Measurements from ENCODE around the gene ARHGAP24.

The ARHGAP24 gene

GRCh38 chr4:85474818-85475630 lies at the start of gene ARHGAP24:
ARHGAP24 (plus strand) TSS chr4:85475150.
- DNase-seq = no peak

- DNase-seq = no peak
Observed at GRCh38 chr4:85426366-85426765, 48.6 kb upstream of the ARHGAP24 start.

GRCh38 chr4:85427123-85427522 lies 47.8 kb upstream of the ARHGAP24 start:
- no peak for DNase-seq

- no peak for DNase-seq
Observed at GRCh38 chr4:85430226-85430625, 44.7 kb upstream of the ARHGAP24 start.

- DNase-seq = no peak
Observed at GRCh38 chr4:85430697-85431096, 44.3 kb upstream of the ARHGAP24 start.

GRCh38 chr4:85431156-85431555 lies 43.8 kb upstream of the ARHGAP24 start:
- no peak for DNase-seq

GRCh38 chr4:85431881-85432485 lies 43.0 kb upstream of the ARHGAP24 start:
- no peak for DNase-seq

- DNase-seq = no peak
Observed at GRCh38 chr4:85445050-85445639, 29.8 kb upstream of the ARHGAP24 start.

- DNase-seq = no peak
Observed at GRCh38 chr4:85446141-85446861, 28.6 kb upstream of the ARHGAP24 start.

- no peak for DNase-seq
Observed at GRCh38 chr4:85448906-85449890, 25.8 kb upstream of the ARHGAP24 start.

- DNase-seq = no peak
Observed at GRCh38 chr4:85452058-85452731, 22.8 kb upstream of the ARHGAP24 start.

GRCh38 chr4:85455942-85456341 lies 19.0 kb upstream of the ARHGAP24 start:
- no peak for DNase-seq

- no peak for DNase-seq
Observed at GRCh38 chr4:85457752-85458467, 17.0 kb upstream of the ARHGAP24 start.

- DNase-seq = no peak
Observed at GRCh38 chr4:85459736-85460135, 15.2 kb upstream of the ARHGAP24 start.

- DNase-seq = no peak
Observed at GRCh38 chr4:85474356-85474755, 594 bp upstream of the ARHGAP24 start.

GRCh38 chr4:85475631-85476233 lies 782 bp downstream of the ARHGAP24 start:
- DNase-seq = no peak

GRCh38 chr4:85476381-85476780 lies 1.4 kb downstream of the ARHGAP24 start:
- DNase-seq = no peak

GRCh38 chr4:85477534-85477933 lies 2.6 kb downstream of the ARHGAP24 start:
- no peak for DNase-seq

GRCh38 chr4:85478576-85478975 lies 3.6 kb downstream of the ARHGAP24 start:
- DNase-seq = no peak

GRCh38 chr4:85482010-85482738 lies 7.2 kb downstream of the ARHGAP24 start:
- DNase-seq = no peak
